Body of pancreas (tissue), 4 donors: ENCODE measurements around the gene TACC2. TPM values are rescaled to one million over a fixed set of nuclear protein-coding genes. Genes with fewer than 3 reads are reported as not detected.

Source experiments
- ATAC-seq: fragments of 150-250 bp; one replicate; pipeline ENCODE4 v1.9.1; 2016
- DNase-seq, 4 donors: peaks; one replicate each; pipeline ENCODE4 v3.0.0-alpha.2; 2019
- H3K27ac ChIP-seq, 4 donors: fragments of 200-600 bp; sonication (generic); 1 replicate in 3 of 4; 2 replicates in 1 of 4; pipeline versions ENCODE4 v1.5.1 to v1.6.1; 2016 to 2019; ENCODE audit warnings: mild to moderate bottlenecking in 1 of 4, mixed read lengths in 1 of 4, moderate library complexity in 1 of 4
- H3K27me3 ChIP-seq, 2 donors: fragments of 200-600 bp; sonication (generic); one replicate each; pipeline ENCODE4 v1.6.0; 2016; ENCODE audit warnings: mild to moderate bottlenecking in 1 of 2
- H3K36me3 ChIP-seq, 2 donors: fragments of 200-600 bp; sonication (generic); replicated peaks in 1 of 2; 2 replicates each; pipeline ENCODE4 v1.5.1; 2016; ENCODE audit warnings: low read depth in 2 of 2; ENCODE audit not compliant: insufficient read depth in 1 of 2
- H3K4me1 ChIP-seq: fragments of 200-600 bp; sonication (generic); one replicate; pipeline ENCODE4 v1.6.0; 2016
- H3K4me3 ChIP-seq, 2 donors: fragments of 200-600 bp; sonication (generic); 1 replicate in 1 of 2; 2 replicates in 1 of 2; pipeline ENCODE4 v1.5.1; 2016 to 2019
- H3K9me3 ChIP-seq, 3 donors: fragments of 200-600 bp; sonication (generic); 1 replicate in 2 of 3; 2 replicates in 1 of 3; pipeline ENCODE4 v1.5.1; 2016
- CTCF ChIP-seq, 7 experiments: fragments of 450-650 bp in 4 of 7; fragments of 200-600 bp in 3 of 7; sonication (generic) in 3 of 7; IDR thresholded peaks; one replicate each; pipeline ENCODE4 v1.5.1; 2016 to 2019; ENCODE audit warnings: antibody characterized with exemption in 7 of 7
- POLR2A ChIP-seq, 3 donors: fragments of 450-650 bp; IDR thresholded peaks; one replicate each; pipeline ENCODE4 v1.6.1; 2016; ENCODE audit warnings: antibody characterized with exemption in 3 of 3, mild to moderate bottlenecking in 2 of 3
- WGBS, 2 donors: methylation state at CpG; one replicate each; pipeline ENCODE4 v1.1.5; 2017; 5-methylcytosine and 5-hydroxymethylcytosine counted together
- intact Hi-C: fragments of 100-400 bp; cut with DNase I; formaldehyde crosslinking; loops from one replicate; pipeline ENCODE4 v1.15.1; 2023
- total RNA-seq, 2 donors: library from RNA; depleted of rRNA; stranded (reverse); fragments of >200 nt; gene quantifications; one replicate each; pipeline ENCODE4 v1.1.0, GENCODE V29; 2016

Gene TACC2
- total RNA-seq, 2 donors from 2014 or later: 29.0 to 38.7 TPM

GRCh38 chr10:121949049-121949448 is 39.9 kb upstream of the TACC2 start:
- TF ChIP-seq POLR2A (IDR thresholded peaks at IDR 0.05) (no peak), CTCF (IDR thresholded peaks at IDR 0.05) (no peak)
- no peak for ATAC-seq
- Histone ChIP-seq H3K36me3 (no peaks in the 10 kb centered on the region), H3K27ac (no peak overlapping the region), H3K9me3 (no peaks in the 10 kb centered on the region), H3K27me3 (no peaks in the 10 kb centered on the region), H3K4me1 (no peaks in the 10 kb centered on the region), H3K4me3 (no peak overlapping the region)
- WGBS, 2 donors: 14 to 15% methylated on average over 2 of the region's 2 CpGs
- intact Hi-C loops: no loop called here
- DNase-seq: no peak

GRCh38 chr10:121949451-121949850 is 39.5 kb upstream of the TACC2 start:
- H3K9me3 ChIP-seq: no peaks in the 10 kb centered on the region
- WGBS, 2 donors: 72 to 89% methylated on average over 3 of the region's 3 CpGs
- H3K27ac ChIP-seq: no peak overlapping the region
- TF ChIP-seq POLR2A (IDR thresholded peaks at IDR 0.05) (no peak), CTCF (IDR thresholded peaks at IDR 0.05) (no peak)
- H3K27me3 ChIP-seq: no peaks in the 10 kb centered on the region
- no peak overlapping the region for H3K4me3 ChIP-seq
- ATAC-seq (no peak), DNase-seq (no peak)
- H3K36me3 ChIP-seq: no peaks in the 10 kb centered on the region
- H3K4me1 ChIP-seq: no peaks in the 10 kb centered on the region
- intact Hi-C loops: no loop called here

DNA sequence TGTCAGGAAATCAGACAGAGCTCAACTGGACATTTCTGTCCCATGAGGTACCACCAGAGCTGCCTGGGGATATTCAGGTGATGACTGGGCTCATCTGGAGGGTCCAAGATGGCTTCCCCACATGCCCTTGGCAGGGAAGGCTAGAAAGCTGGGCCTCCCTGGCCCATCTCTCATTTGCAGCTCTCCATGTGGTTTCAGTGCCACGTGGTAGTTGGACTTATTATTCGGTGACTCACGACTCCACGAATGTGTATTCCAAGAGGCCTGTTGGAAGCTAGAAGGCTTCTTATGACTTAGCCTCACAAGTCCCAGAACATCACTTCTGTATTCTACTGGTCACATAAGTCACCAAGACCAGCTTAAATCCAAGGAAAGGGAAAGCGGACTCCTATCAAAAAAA is 36.7 kb upstream of the TACC2 start:
- H3K27ac ChIP-seq: no peak overlapping the region
- 91 to 98% methylated on average over 5 of the region's 5 CpGs for WGBS, 2 donors

DNA sequence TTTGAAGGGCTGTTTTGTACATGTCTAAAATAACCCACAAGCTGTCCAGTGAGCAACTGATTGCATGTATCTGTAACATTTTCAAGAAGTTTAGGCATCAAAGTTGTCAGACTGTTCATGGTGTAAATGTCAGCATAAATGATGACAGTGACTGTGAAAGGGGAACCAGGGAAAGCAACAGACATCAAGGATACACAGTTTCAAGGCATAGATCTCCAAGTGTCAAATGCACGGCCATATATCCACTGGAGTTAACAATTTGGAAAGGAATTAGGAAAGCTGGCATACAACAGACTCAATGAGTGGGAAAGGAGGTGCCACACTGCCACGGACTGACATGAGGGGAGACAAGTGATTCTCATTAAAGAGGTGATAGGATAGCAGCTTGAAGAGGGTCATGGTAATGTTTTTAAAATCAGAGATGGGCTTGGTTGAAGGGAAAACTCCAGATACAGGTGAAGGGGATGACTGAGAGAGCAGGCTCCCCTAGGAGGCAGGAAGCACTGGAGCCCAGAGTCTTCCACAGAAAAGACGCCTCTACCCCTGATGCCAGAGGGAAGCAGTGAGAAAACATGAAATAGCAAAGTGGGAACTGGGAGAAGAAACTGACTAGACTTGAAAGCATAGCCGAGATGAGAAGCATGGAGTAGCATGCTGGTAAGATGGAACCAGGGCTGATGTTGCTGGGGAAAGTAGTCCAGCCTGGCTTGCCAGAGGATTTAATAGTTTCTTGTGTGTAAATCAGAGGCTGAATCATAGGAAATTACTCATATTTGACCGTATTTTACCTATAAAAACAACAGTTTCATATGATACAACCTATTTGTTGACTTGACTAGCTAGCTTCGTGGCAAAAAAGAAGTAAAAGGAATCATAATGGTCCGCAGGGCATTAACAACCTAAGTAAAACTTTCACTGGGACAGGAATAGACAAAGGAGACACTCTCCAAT is 32.6 kb upstream of the TACC2 start:
- no peak overlapping the region for H3K27ac ChIP-seq
- DNase-seq (no peak), ATAC-seq (no peak)
- intact Hi-C loops: no loop called here
- H3K36me3 ChIP-seq: peaks cover 0 to 10% of the 10 kb centered on the region in 2 donors
- WGBS, 2 donors: 85 to 87% methylated on average over 7 of the region's 7 CpGs
- no peak for TF ChIP-seq CTCF (IDR thresholded peaks at IDR 0.05)
- TF ChIP-seq POLR2A (IDR thresholded peaks at IDR 0.05): no peak
- H3K9me3 ChIP-seq: no peaks in the 10 kb centered on the region
- no peaks in the 10 kb centered on the region for H3K27me3 ChIP-seq
- no peak overlapping the region for H3K4me3 ChIP-seq
- no peaks in the 10 kb centered on the region for H3K4me1 ChIP-seq

More for the DNA sequence above, 36.7 kb upstream of the TACC2 start:
- intact Hi-C loops: no loop called here
- no peaks in the 10 kb centered on the region for H3K27me3 ChIP-seq
- no peak for DNase-seq
- no peaks in the 10 kb centered on the region for H3K36me3 ChIP-seq
- no peaks in the 10 kb centered on the region for H3K4me1 ChIP-seq
- ATAC-seq: no peak
- no peaks in the 10 kb centered on the region for H3K9me3 ChIP-seq
- TF ChIP-seq CTCF (IDR thresholded peaks at IDR 0.05) (no peak), POLR2A (IDR thresholded peaks at IDR 0.05) (no peak)
- no peak overlapping the region for H3K4me3 ChIP-seq
